HL-60 (cell line): ENCODE results near the gene EIF1.

ENCODE experiments used
- DNase-seq, 2 experiments: peaks; one replicate each; pipeline ENCODE4 v3.0.0-alpha.2; 2010 to 2020; ENCODE audit warnings: low read depth in 1 of 2, low spot score in 1 of 2
- H3K27ac ChIP-seq: fragments of 250-450 bp; sonication (Bioruptor Pico); replicated peaks from 2 replicates; pipeline ENCODE4 v1.5.1; 2020; ENCODE audit warnings: mild to moderate bottlenecking, moderate library complexity
- H3K27me3 ChIP-seq: fragments of 250-450 bp; sonication (Bioruptor Pico); 2 replicates; pipeline ENCODE4 v1.5.1; 2021; ENCODE audit warnings: mild to moderate bottlenecking, moderate library complexity; ENCODE audit not compliant: insufficient read depth, poor library complexity, severe bottlenecking
- H3K4me3 ChIP-seq: replicated peaks from 2 replicates; pipeline ENCODE4 v1.5.1; 2011; ENCODE audit warnings: mild to moderate bottlenecking, control low read depth, low read length; ENCODE audit not compliant: insufficient read depth
- CTCF ChIP-seq: IDR thresholded peaks from one replicate; pipeline ENCODE4 v1.5.1; 2011; ENCODE audit warnings: low read length, control low read depth, inconsistent platforms; ENCODE audit not compliant: insufficient read depth
- GABPA ChIP-seq: IDR thresholded peaks from 2 replicates; pipeline ENCODE4 v1.6.1; 2012; ENCODE audit warnings: low read depth
- POLR2AphosphoS5 ChIP-seq: IDR thresholded peaks from 2 replicates; pipeline ENCODE4 v1.6.1; 2012; ENCODE audit warnings: low read depth
- REST ChIP-seq: IDR thresholded peaks from 2 replicates; pipeline ENCODE4 v1.6.1; 2012; ENCODE audit warnings: low read depth; ENCODE audit not compliant: insufficient replicate concordance
- SPI1 ChIP-seq: IDR thresholded peaks from 2 replicates; pipeline ENCODE4 v1.6.1; 2012; ENCODE audit warnings: low read depth, mild to moderate bottlenecking, borderline replicate concordance

EIF1 gene

GRCh38 chr17:41728056-41728455 is 39.4 kb downstream of the EIF1 start:
- no peak for DNase-seq
- Histone ChIP-seq H3K27me3 (peaks cover 13% of the 10 kb centered on the region), H3K27ac (no peak overlapping the region), H3K4me3 (no peak overlapping the region)
- TF ChIP-seq GABPA: no peak

DNA sequence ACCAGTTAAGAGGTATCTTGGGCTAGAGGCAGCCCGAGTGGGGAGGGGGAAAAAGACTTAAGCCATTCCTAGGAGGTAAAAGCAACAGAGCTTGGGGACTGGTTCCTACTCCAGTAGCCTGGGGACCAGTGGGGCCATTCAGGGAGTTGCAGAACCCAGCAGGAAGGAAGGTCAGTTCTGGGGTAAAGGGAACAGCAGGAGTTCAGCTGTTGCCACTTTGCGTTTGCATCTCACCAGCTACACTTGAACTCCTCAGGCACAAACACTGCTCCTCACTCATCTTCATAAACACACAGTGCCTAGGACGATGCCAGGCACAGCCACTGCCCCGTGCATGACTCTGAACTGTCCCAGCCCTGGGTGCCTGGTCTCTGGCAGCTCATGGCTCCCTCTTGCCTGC is 41.8 kb downstream of the EIF1 start:
- TF ChIP-seq CTCF (no peak), REST (no peak)
- no peak overlapping the region for H3K4me3 ChIP-seq
- H3K27ac ChIP-seq: no peak overlapping the region
- peaks cover 35% of the 10 kb centered on the region for H3K27me3 ChIP-seq
- DNase-seq: no peak

- Histone ChIP-seq H3K27me3 (peaks cover 45% of the 10 kb centered on the region), H3K4me3 (no peak overlapping the region), H3K27ac (no peak overlapping the region)
These were observed 43.2 kb downstream of the EIF1 start for GRCh38 chr17:41731836-41732235.

GRCh38 chr17:41733348-41734138 is 44.9 kb downstream of the EIF1 start:
- Histone ChIP-seq H3K27me3 (peaks cover 54% of the 10 kb centered on the region), H3K27ac (no peak overlapping the region), H3K4me3 (no peak overlapping the region)
- DNase-seq: no peak
- TF ChIP-seq CTCF (no peak), REST (no peak), SPI1 (no peak), POLR2AphosphoS5 (no peak), GABPA (no peak)

More at GRCh38 chr17:41731836-41732235, 43.2 kb downstream of the EIF1 start:
- DNase-seq: no peak
- no peak for TF ChIP-seq REST
- no peak for TF ChIP-seq SPI1
- no peak for TF ChIP-seq GABPA
